Thymus (tissue), 11 donors: ENCODE measurements around the gene KAZN. TPM values are rescaled to one million over a fixed set of nuclear protein-coding genes. Genes with fewer than 3 reads are reported as not detected.
A peak's percentile ranks its signal among the peaks of the same experiment; 100 is the strongest.

Experiments used
- DNase-seq, 9 donors: peaks; one replicate each; pipeline ENCODE4 v3.0.0-alpha.2; 2013; ENCODE audit warnings: low spot score in 9 of 9, low read depth in 6 of 9, missing footprints in 1 of 9
- H3K27ac ChIP-seq, 2 donors: one replicate each; pipeline ENCODE4 v1.5.1; 2013; ENCODE audit warnings: control low read depth in 1 of 2, low read depth in 1 of 2, low read length in 1 of 2, mild to moderate bottlenecking in 1 of 2, moderate library complexity in 1 of 2
- H3K27me3 ChIP-seq, 2 donors: one replicate each; pipeline ENCODE4 v1.5.1; 2013; ENCODE audit warnings: low read length in 1 of 2; ENCODE audit not compliant: control insufficient read depth in 2 of 2, insufficient read depth in 1 of 2
- H3K36me3 ChIP-seq, 2 donors: one replicate each; pipeline ENCODE4 v1.5.1; 2013; ENCODE audit warnings: low read length in 1 of 2, mild to moderate bottlenecking in 1 of 2, moderate library complexity in 1 of 2; ENCODE audit not compliant: control insufficient read depth in 2 of 2, insufficient read depth in 2 of 2
- H3K4me1 ChIP-seq, 2 donors: one replicate each; pipeline ENCODE4 v1.5.1; 2013; ENCODE audit warnings: low read length in 2 of 2; ENCODE audit not compliant: control insufficient read depth in 2 of 2, insufficient read depth in 2 of 2
- H3K4me3 ChIP-seq, 2 donors: one replicate each; pipeline ENCODE4 v1.5.1; 2013; ENCODE audit warnings: low read length in 2 of 2, control low read depth in 1 of 2, mild to moderate bottlenecking in 1 of 2
- H3K9me3 ChIP-seq, 2 donors: one replicate each; pipeline ENCODE4 v1.5.1; 2013; ENCODE audit warnings: low read length in 1 of 2, mild to moderate bottlenecking in 1 of 2; ENCODE audit not compliant: control insufficient read depth in 2 of 2, insufficient read depth in 1 of 2
- WGBS: extraction: QIAGEN DNeasy Blood & Tissue Kit; methylation state at CpG from one replicate; pipeline ENCODE4 v1.1.7; 2013; 5-methylcytosine and 5-hydroxymethylcytosine counted together
- polyA plus RNA-seq: library from polyadenylated mRNA; stranded (reverse); fragments of 200-250 nt; gene quantifications from one replicate; pipeline ENCODE4 v1.2.3, GENCODE V29; 2013
- total RNA-seq: library from RNA; stranded (reverse); fragments of 120-200 nt; gene quantifications from one replicate; pipeline ENCODE4 v1.2.4, GENCODE V29; 2013
- donor health status: healthy.

The KAZN gene
- total and polyA plus RNA-seq, 2 donors, result 1.3 to 5.7 TPM

DNA sequence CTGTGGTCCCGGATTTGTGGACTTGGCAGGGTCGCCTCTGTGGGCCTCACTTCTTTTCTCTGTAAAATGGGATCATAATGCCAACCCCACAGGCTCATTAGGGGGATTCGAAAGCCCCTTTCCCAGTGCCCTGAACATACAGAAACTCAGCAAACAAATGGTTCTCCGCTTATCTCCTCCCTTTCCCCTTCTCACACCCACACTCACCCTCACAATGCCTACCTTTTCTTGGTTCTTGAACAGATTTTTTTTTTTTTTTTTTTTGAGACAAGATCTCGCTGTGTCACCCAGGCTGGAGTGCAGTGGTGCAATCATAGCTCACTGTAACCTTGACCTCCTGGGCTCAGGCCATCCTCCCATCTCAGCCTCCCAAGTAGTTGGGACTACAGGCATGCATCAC is 175.7 kb downstream of the KAZN start:
- H3K9me3 ChIP-seq, result no peaks in the 10 kb centered on the region
- H3K4me1 ChIP-seq, result peaks cover 0 to 15% of the 10 kb centered on the region in 2 donors
- H3K36me3 ChIP-seq, result no peaks in the 10 kb centered on the region
- no peak for DNase-seq
- WGBS, result 78% methylated on average over 5 of the region's 5 CpGs
- H3K27ac ChIP-seq, result no peak overlapping the region
- H3K4me3 ChIP-seq, result no peak overlapping the region
- no peaks in the 10 kb centered on the region for H3K27me3 ChIP-seq

DNA sequence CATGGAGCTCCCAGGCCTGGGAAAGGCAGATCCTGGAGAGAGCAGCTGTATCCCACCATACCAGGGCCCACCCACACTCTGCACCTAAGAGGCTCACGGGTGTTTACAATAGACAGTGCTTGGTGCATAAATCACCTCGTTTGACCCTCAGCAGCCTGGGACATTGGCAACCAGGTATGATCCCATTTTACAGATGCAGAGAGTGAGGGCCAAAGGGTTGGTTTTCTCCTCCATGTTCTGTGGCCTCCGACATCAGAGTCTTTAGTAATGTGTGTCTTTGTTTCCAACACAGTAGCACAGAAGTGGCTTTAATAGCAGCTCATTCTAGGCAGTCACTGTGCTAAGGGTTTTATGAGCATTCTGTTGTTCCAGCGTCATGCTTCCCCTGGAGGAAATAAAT is 176.5 kb downstream of the KAZN start:
- Histone ChIP-seq H3K36me3 (no peaks in the 10 kb centered on the region), H3K27me3 (no peaks in the 10 kb centered on the region), H3K4me3 (no peak overlapping the region), H3K4me1 (peaks cover 0 to 18% of the 10 kb centered on the region in 2 donors), H3K27ac (no peak overlapping the region), H3K9me3 (no peaks in the 10 kb centered on the region)
- no peak for DNase-seq
- 97% methylated on average over 4 of the region's 4 CpGs for WGBS

DNA sequence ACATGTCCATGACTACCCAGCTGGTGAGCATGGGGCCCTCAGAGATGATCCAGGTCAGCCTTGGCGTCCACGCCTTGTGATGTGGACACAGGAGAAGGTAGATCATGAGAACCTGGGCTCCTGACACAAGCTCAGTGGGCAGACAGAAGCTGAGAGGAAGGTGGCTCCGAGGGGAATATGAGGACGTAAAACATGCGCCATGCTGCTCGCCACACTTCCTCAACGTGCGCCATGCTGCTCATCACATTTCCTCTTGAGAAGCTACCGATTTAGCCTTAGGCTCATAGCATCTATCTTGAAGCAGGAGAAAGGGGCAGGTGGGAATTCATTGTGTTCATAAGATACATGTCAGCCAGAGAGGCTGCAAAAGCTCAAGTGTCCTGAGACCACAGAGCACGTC is 176.9 kb downstream of the KAZN start:
- H3K36me3 ChIP-seq, result no peaks in the 10 kb centered on the region
- H3K4me3 ChIP-seq, result no peak overlapping the region
- 97% methylated on average over 10 of the region's 10 CpGs for WGBS

DNA sequence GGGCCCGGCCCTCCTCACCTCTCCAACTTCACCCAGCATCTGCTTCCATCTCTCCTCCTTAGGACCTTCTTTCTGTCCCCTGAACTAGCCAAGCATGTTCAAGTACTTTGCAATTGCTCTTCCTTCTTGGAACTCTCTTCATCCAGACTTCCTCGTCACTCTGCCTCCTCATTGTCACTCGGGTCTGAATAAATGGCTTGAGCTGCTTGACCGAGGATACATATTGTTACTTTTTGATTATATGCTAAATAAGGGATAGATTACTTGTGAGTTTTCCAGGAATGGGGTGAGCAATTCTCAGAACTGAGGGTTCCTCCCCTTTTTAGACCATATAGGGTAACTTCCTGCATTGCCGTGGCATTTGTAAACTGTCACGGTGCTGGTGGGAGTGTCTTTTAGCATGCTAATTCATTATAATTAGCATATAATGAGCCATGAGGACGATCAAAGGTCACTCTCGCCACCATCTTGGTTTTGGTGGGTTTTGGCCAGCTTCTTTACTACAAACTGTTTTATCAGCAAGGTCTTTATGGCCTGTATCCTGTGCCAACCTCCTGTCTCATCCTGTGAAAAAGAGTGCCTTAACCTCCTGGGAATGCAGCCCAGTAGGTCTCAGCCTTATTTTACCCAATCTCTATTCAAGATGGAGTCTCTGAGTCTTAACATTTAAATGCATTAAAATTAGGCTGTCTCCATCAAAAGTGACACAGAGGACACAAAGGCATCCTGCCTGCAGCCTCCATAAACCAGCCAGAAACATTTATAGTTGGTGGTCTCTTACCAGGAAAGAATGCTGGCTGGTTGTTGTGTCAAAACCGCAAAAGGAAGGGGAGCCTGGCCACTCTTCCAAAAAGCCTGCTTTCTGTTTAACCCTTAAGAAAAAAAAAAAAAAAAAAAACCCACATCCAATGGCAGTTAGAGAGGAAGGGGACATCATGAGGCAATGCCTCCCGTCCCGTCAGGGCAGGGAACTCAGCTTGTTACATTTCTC is 179.3 kb downstream of the KAZN start:
- Histone ChIP-seq H3K4me1 (peaks cover 0 to 18% of the 10 kb centered on the region in 2 donors), H3K36me3 (no peaks in the 10 kb centered on the region), H3K27ac (peak overlapping the region in 1 of 2 donors; percentile 75), H3K9me3 (no peaks in the 10 kb centered on the region), H3K27me3 (no peaks in the 10 kb centered on the region), H3K4me3 (no peak overlapping the region)
- WGBS, result 24% methylated on average over 11 of the region's 11 CpGs
- DNase-seq, result peak in 1 of 9 donors; percentile 22

More for the DNA sequence above, 176.9 kb downstream of the KAZN start:
- no peaks in the 10 kb centered on the region for H3K9me3 ChIP-seq
- no peak for DNase-seq
- no peak overlapping the region for H3K27ac ChIP-seq
- peaks cover 0 to 18% of the 10 kb centered on the region in 2 donors for H3K4me1 ChIP-seq
- no peaks in the 10 kb centered on the region for H3K27me3 ChIP-seq

DNA sequence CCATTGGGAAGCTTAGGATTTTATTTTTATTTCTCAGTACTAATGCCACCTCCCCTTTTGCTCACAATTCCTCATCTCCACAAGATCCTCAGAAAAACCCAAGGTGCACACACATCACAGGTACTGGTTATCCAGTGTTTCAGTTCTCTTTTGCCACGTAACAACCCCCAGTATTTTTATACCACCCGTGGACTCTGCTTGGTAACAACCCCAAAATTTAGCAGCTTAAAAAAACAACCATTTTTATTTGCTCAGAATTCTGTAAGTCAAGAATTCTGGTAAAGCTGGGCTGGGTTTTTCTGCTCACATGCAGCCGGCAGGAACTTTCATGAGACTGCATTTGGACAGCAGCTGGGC is 180.0 kb downstream of the KAZN start:
- Histone ChIP-seq H3K4me1 (peaks cover 0 to 18% of the 10 kb centered on the region in 2 donors), H3K27me3 (no peaks in the 10 kb centered on the region), H3K36me3 (no peaks in the 10 kb centered on the region), H3K27ac (peak overlapping the region in 1 of 2 donors; percentile 65), H3K4me3 (no peak overlapping the region), H3K9me3 (no peaks in the 10 kb centered on the region)
- WGBS, result 25% methylated on average over 3 of the region's 3 CpGs
- DNase-seq, result no peak

DNA sequence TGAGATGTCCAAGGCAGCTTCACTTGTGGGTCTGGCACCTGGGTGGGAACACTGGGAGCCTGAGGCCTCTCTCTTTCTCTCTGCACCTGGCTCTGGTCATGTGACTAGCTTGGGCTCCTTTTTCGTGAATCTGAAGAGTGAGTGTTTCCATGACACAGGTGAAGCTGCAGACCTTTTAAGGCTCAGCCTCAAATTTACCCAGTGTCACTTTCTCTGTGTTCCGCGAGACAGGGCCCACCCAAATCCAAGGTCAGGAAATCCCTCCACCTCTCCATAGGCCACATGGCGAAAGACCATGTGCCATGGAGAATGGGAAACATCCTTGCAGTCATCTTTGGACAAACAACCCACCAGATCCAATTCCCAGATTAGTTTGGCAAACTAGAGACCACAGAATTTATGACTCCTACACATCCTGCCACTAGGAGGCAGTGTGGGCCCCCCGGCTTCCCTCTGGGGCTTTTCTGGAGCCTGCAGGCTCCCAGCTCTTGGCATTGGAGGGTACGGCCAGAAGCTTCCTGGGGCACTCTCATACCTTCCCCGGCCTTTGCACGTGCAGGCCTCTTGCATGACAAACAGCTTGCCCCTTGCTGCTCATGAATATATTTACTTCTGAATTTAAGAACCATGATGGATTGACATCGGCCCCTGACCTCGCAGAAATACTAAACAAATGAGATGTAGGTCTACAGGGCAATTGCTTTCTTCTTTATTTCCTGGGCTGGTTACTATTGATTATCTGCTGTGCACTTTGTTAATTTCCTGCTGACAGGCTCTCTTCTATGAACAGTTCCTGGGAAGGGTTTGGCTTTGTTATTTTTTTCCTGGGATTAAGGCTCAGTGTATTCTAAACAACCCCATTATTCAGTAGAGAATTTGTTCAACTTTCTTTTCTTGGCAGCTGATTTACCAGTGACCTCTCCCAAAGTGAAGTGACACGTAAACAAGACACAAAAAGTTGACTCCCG is 180.7 kb downstream of the KAZN start:
- peak in 4 of 9 donors; percentile 13 to 50 (median 22) for DNase-seq
- no peaks in the 10 kb centered on the region for H3K36me3 ChIP-seq

DNA sequence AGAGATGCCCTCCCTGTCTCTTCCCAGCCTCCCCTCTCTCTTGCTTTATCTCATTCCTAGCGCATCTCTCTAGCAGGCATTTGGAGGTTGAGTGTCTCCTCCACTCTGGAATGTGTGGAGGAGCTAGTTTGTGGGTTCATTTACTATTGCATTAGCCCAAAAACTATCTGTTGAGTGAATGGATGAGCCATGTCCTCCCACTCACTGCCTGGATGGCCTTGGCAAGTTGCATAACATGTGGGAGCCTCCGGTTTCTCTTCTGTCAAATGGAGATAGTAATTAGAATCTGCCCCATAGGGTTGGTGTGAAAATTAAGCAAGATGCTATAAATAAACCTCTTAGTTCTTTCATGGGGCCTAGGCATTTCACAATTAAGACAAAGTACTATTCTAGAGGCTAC is 181.8 kb downstream of the KAZN start:
- Histone ChIP-seq H3K9me3 (no peaks in the 10 kb centered on the region), H3K27ac (no peak overlapping the region), H3K36me3 (no peaks in the 10 kb centered on the region), H3K4me3 (no peak overlapping the region), H3K27me3 (no peaks in the 10 kb centered on the region), H3K4me1 (peaks cover 0 to 18% of the 10 kb centered on the region in 2 donors)
- no peak for DNase-seq
- WGBS, result 94% methylated on average over 2 of the region's 2 CpGs

More for the DNA sequence above, 180.7 kb downstream of the KAZN start:
- H3K4me3 ChIP-seq, result no peak overlapping the region
- WGBS, result 88% methylated on average over 12 of the region's 12 CpGs
- H3K4me1 ChIP-seq, result peaks cover 0 to 18% of the 10 kb centered on the region in 2 donors
- H3K9me3 ChIP-seq, result no peaks in the 10 kb centered on the region
- H3K27ac ChIP-seq, result peak overlapping the region in 1 of 2 donors; percentile 65
- no peaks in the 10 kb centered on the region for H3K27me3 ChIP-seq

DNA sequence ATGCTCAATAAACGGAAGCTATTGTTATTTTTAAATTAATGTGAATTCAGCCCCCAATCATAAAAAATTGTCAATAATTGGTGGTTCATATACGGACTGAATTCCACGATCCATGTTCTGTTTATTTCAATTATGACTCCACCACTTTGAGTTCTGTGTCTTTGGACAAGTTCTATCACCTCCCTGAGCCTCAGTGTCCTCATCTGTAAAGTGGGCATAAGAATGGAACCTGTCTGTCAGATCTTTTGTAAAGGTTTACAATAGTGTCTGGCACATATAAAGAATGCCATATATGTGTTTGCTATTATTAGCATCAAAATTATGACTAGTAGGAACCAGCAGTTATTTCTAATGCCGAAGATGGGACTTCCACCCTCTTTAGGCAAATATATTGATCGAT is 183.3 kb downstream of the KAZN start:
- WGBS, result 97% methylated on average over 5 of the region's 5 CpGs
- Histone ChIP-seq H3K4me1 (peaks cover 0 to 18% of the 10 kb centered on the region in 2 donors), H3K9me3 (no peaks in the 10 kb centered on the region)

More for the DNA sequence above, 183.3 kb downstream of the KAZN start:
- H3K27me3 ChIP-seq, result no peaks in the 10 kb centered on the region
- no peak overlapping the region for H3K27ac ChIP-seq
- H3K36me3 ChIP-seq, result no peaks in the 10 kb centered on the region
- no peak overlapping the region for H3K4me3 ChIP-seq
- DNase-seq, result no peak
